ENCODE data around the gene SLC9A3.

SLC9A3 gene

DNA sequence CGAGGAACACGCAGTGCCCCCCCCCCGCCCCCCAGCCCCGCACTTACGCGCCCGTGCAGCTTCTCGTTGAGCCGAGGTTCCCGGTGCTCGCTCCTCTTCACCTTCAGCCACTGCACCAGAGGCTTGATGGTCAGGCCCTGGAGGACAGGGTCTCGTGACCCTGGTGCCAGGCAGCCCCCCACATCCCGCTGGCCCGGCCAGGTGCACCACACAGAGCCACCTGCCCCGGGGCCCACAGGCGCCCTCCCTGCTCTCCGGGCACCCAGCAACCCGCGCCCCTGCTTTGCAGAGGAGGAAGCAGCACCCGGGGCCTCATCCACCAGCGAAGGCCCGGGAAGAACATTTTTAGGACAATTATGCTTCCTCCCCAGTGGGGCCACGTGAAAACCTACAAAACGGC is 42.2 kb downstream of the SLC9A3 start:
- Histone ChIP-seq H3K36me3 (ENCODE audit: control insufficient read depth, insufficient read depth, low read length) (no peaks in the 10 kb centered on the region), H3K4me3 (replicated peaks; ENCODE audit: low read depth, low read length) (no peak overlapping the region), H3K27me3 (replicated peaks; ENCODE audit: control insufficient read depth, insufficient read depth, low read length) (no peaks in the 10 kb centered on the region)
- DNase-seq (ENCODE audit: extremely low read depth, insufficient read length), result no peak
- TF ChIP-seq, protein P1, sequence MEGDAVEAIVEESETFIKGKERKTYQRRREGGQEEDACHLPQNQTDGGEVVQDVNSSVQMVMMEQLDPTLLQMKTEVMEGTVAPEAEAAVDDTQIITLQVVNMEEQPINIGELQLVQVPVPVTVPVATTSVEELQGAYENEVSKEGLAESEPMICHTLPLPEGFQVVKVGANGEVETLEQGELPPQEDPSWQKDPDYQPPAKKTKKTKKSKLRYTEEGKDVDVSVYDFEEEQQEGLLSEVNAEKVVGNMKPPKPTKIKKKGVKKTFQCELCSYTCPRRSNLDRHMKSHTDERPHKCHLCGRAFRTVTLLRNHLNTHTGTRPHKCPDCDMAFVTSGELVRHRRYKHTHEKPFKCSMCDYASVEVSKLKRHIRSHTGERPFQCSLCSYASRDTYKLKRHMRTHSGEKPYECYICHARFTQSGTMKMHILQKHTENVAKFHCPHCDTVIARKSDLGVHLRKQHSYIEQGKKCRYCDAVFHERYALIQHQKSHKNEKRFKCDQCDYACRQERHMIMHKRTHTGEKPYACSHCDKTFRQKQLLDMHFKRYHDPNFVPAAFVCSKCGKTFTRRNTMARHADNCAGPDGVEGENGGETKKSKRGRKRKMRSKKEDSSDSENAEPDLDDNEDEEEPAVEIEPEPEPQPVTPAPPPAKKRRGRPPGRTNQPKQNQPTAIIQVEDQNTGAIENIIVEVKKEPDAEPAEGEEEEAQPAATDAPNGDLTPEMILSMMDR (IDR thresholded peaks at IDR 0.05; ENCODE audit: insufficient read depth, low read length, poor library complexity, severe bottlenecking), result no peak

DNA sequence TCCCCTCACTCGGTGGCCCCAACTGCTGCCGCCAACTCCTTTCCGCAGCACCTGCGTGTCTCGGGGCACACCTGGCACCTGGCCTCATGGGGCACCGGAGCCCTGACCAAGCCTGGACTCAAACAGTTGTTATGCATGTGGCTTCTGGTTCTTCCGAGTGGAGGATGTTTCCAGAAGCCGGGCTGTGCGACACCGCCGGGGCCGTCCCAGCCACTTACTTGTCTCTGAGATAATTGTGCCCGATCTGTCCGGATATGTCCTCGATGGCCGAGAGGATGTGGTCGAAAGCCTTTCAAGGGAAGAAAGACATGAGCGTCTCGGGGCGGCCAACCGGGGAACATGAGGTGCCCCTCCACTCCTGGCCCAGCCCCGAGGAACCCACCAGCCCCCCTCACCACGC is 42.9 kb downstream of the SLC9A3 start:
- no peak for DNase-seq (ENCODE audit: extremely low read depth, insufficient read length)
- TF ChIP-seq, protein P1 (IDR thresholded peaks at IDR 0.05; ENCODE audit: insufficient read depth, low read length, poor library complexity, severe bottlenecking), result no peak
- no peaks in the 10 kb centered on the region for H3K27me3 ChIP-seq (replicated peaks; ENCODE audit: control insufficient read depth, insufficient read depth, low read length)
- no peaks in the 10 kb centered on the region; the same call in 1 of the 2 replicates for H3K36me3 ChIP-seq (ENCODE audit: control insufficient read depth, insufficient read depth, low read length)
- no peak overlapping the region for H3K4me3 ChIP-seq (replicated peaks; ENCODE audit: low read depth, low read length)

DNA sequence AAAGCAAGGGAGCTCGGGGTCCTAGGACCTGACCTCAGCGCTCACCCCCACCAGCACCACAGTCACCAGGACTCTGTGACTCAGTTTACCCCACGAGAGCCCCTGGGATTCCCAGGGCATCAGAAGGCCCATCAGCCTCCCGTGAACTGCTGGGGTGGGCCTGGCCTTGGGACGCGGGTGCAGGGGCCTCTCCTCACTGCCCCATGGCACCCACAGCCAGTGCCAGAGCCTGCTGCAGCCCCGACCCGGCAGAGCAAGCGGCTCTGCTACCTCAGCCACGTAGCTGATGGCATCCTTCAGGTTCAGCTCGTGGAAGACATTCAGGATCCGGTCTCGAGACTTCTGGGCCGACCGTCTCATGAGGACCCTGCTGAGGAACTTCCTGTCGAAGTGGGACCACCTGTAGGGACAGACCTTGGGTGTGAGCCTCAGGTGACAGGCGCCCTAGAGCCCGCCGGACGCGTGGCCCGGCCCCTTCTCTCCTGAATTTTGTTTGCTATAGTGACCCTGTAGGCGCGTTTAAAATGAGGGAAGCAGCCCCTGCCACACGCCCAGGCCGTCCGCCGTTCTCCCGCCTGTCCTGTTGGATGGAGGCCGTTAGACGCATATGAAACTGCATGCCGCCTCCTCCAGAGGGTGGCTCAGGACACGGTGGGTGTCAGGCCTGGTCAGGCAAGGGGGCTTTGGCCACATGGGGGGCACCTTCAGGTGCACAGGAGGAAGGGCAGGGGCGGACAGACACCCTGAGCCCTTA is 44.5 kb downstream of the SLC9A3 start:
- Histone ChIP-seq H3K27me3 (replicated peaks; ENCODE audit: control insufficient read depth, insufficient read depth, low read length) (no peaks in the 10 kb centered on the region), H3K36me3 (ENCODE audit: control insufficient read depth, insufficient read depth, low read length) (no peaks in the 10 kb centered on the region; the same call in 1 of the 2 replicates), H3K4me3 (replicated peaks; ENCODE audit: low read depth, low read length) (no peak overlapping the region)
- TF ChIP-seq, protein P1 (IDR thresholded peaks at IDR 0.05; ENCODE audit: insufficient read depth, low read length, poor library complexity, severe bottlenecking), result no peak
- DNase-seq (ENCODE audit: extremely low read depth, insufficient read length), result no peak

DNA sequence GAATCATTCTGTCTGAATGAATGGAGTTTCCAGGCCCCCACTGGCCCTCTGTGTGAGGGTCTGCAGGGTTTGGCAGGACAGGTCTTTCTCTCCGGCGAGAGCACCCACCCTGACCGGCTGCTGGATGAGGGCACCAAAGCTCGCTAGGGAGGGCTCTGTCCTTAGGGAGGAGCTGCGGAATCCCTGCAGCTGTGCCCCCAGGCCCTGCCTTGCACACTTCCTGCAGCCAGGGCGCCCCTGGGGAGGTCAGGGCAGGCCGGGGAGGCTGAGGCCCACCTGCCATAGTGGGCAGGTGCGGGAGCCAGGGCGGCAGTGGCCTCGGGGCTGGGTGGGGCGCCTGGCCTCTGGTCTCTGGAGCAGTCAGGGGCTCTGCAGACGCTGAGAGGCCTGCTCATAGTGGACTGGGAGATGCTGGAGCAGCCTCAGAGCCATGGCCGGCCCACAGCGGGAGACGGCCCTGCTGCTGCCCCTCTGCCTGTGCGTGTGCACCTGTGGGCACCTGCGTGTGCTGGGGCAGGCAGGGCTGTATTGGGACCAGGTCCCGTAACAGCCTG is 45.2 kb downstream of the SLC9A3 start:
- H3K4me3 ChIP-seq (replicated peaks; ENCODE audit: low read depth, low read length), result no peak overlapping the region
- H3K27me3 ChIP-seq (replicated peaks; ENCODE audit: control insufficient read depth, insufficient read depth, low read length), result no peaks in the 10 kb centered on the region
- H3K36me3 ChIP-seq (ENCODE audit: control insufficient read depth, insufficient read depth, low read length), result no peaks in the 10 kb centered on the region; the same call in 1 of the 2 replicates
- TF ChIP-seq, protein P1 (IDR thresholded peaks at IDR 0.05; ENCODE audit: insufficient read depth, low read length, poor library complexity, severe bottlenecking), result no peak
- DNase-seq (ENCODE audit: extremely low read depth, insufficient read length), result no peak

DNA sequence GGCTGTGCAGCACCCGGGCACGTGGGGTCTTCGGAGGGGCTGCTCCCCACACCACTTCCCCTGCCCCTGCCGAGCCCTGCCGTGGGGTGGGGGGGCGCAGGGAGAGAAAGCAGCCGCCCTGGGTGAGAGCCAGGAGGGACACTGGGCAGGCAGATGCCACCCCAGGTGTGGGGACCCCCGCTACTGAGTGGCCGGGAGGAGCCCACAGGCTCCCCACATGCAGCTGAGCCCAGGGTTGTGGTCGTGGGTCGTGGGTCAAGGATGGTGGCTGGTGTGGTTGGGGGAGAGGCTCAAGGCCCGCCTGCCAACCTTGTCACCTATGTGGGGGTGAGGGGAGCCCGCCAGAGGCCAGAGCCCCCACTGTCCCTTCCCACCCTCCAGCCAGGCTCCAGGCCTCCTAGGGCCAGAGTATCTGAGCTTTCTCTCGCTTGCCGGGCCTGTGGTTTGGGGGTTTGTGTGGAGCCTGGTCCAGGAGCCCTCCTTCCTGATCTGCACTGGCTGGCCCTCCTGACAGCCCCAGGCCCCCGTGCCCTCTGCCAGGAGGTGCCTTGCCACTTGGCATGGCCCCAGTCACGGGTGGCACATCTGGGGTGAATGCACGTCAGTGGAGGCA is 45.8 kb downstream of the SLC9A3 start:
- no peak overlapping the region for H3K4me3 ChIP-seq (replicated peaks; ENCODE audit: low read depth, low read length)
- no peak for DNase-seq (ENCODE audit: extremely low read depth, insufficient read length)
- H3K27me3 ChIP-seq (replicated peaks; ENCODE audit: control insufficient read depth, insufficient read depth, low read length), result no peaks in the 10 kb centered on the region
- no peaks in the 10 kb centered on the region; the same call in 1 of the 2 replicates for H3K36me3 ChIP-seq (ENCODE audit: control insufficient read depth, insufficient read depth, low read length)
- TF ChIP-seq, protein P1 (IDR thresholded peaks at IDR 0.05; ENCODE audit: insufficient read depth, low read length, poor library complexity, severe bottlenecking), result no peak

All from GM06990 (cell line).